Right atrium auricular region (tissue), 2 donors: Measurements from ENCODE around the gene UBE2G2. TPM values are rescaled to one million over a fixed set of nuclear protein-coding genes. Genes with fewer than 3 reads are reported as not detected.
A peak's percentile ranks its signal among the peaks of the same experiment; 100 is the strongest.

Source experiments
- DNase-seq: peaks from one replicate; pipeline ENCODE4 v3.0.0-alpha.2; 2019; ENCODE audit warnings: low spot score
- H3K27ac ChIP-seq, 2 donors: fragments of 200-600 bp; sonication (generic); 1 replicate in 1 of 2; 2 replicates in 1 of 2; pipeline ENCODE4 v1.5.1; 2016 to 2019
- H3K27me3 ChIP-seq, 2 donors: fragments of 200-600 bp; sonication (generic); one replicate each; pipeline versions ENCODE4 v1.5.1 to v1.6.0; 2017 to 2019
- H3K36me3 ChIP-seq: fragments of 200-600 bp; sonication (generic); one replicate; pipeline ENCODE4 v1.5.1; 2016
- H3K4me1 ChIP-seq, 2 donors: fragments of 200-600 bp; sonication (generic); one replicate each; pipeline versions ENCODE4 v1.5.1 to v1.6.0; 2017 to 2019
- H3K4me3 ChIP-seq, 2 donors: fragments of 200-600 bp; sonication (generic); 1 replicate in 1 of 2; 2 replicates in 1 of 2; pipeline ENCODE4 v1.5.1; 2017 to 2019; ENCODE audit warnings: mild to moderate bottlenecking in 1 of 2, moderate library complexity in 1 of 2
- H3K9me3 ChIP-seq, 2 donors: fragments of 200-600 bp; sonication (generic); one replicate each; pipeline ENCODE4 v1.5.1; 2019
- CTCF ChIP-seq, 2 donors: fragments of 200-600 bp; sonication (generic); IDR thresholded peaks; one replicate each; pipeline ENCODE4 v1.5.1; 2019; ENCODE audit warnings: antibody characterized with exemption in 2 of 2
- total RNA-seq, 2 donors: library from RNA; depleted of rRNA; stranded (reverse); fragments of >200 nt; gene quantifications; one replicate each; pipeline ENCODE4 v1.1.0, GENCODE V29; 2016

Gene UBE2G2
- total RNA-seq, 2 donors from 2014 or later: 47.5 to 52.5 TPM

GRCh38 chr21:44780137-44780502 is 21.5 kb downstream of the UBE2G2 start:
- peaks cover 0 to 25% of the 10 kb centered on the region in 2 donors for H3K4me1 ChIP-seq
- no peaks in the 10 kb centered on the region for H3K27me3 ChIP-seq
- H3K9me3 ChIP-seq: no peaks in the 10 kb centered on the region
- H3K36me3 ChIP-seq: peaks cover 19% of the 10 kb centered on the region
- no peak overlapping the region for H3K4me3 ChIP-seq
- H3K27ac ChIP-seq: no peak overlapping the region
- TF ChIP-seq CTCF (IDR thresholded peaks at IDR 0.05): no peak
- DNase-seq: no peak

GRCh38 chr21:44779417-44780136 is 22.0 kb downstream of the UBE2G2 start:
- Histone ChIP-seq H3K9me3 (no peaks in the 10 kb centered on the region), H3K4me1 (peaks cover 0 to 25% of the 10 kb centered on the region in 2 donors), H3K36me3 (peaks cover 24% of the 10 kb centered on the region), H3K4me3 (no peak overlapping the region), H3K27me3 (no peaks in the 10 kb centered on the region), H3K27ac (no peak overlapping the region)
- DNase-seq: peak; percentile 44
- TF ChIP-seq CTCF (IDR thresholded peaks at IDR 0.05): no peak

GRCh38 chr21:44778983-44779382 is 22.6 kb downstream of the UBE2G2 start:
- Histone ChIP-seq H3K36me3 (peaks cover 27% of the 10 kb centered on the region), H3K9me3 (no peaks in the 10 kb centered on the region)
- TF ChIP-seq CTCF (IDR thresholded peaks at IDR 0.05): no peak

GRCh38 chr21:44778499-44778911 is 23.1 kb downstream of the UBE2G2 start:
- no peak for DNase-seq
- H3K27ac ChIP-seq: no peak overlapping the region
- peaks cover 0 to 25% of the 10 kb centered on the region in 2 donors for H3K4me1 ChIP-seq
- H3K27me3 ChIP-seq: no peaks in the 10 kb centered on the region
- H3K4me3 ChIP-seq: no peak overlapping the region
- peaks cover 29% of the 10 kb centered on the region for H3K36me3 ChIP-seq
- no peak for TF ChIP-seq CTCF (IDR thresholded peaks at IDR 0.05)
- no peaks in the 10 kb centered on the region for H3K9me3 ChIP-seq

More at GRCh38 chr21:44778983-44779382, 22.6 kb downstream of the UBE2G2 start:
- peak; percentile 21 for DNase-seq
- H3K4me3 ChIP-seq: no peak overlapping the region
- peaks cover 0 to 25% of the 10 kb centered on the region in 2 donors for H3K4me1 ChIP-seq
- no peak overlapping the region for H3K27ac ChIP-seq
- no peaks in the 10 kb centered on the region for H3K27me3 ChIP-seq

GRCh38 chr21:44778094-44778493 is 23.5 kb downstream of the UBE2G2 start:
- Histone ChIP-seq H3K4me3 (no peak overlapping the region), H3K36me3 (peaks cover 33% of the 10 kb centered on the region)

More at GRCh38 chr21:44778094-44778493, 23.5 kb downstream of the UBE2G2 start:
- no peak overlapping the region for H3K27ac ChIP-seq
- peaks cover 0 to 25% of the 10 kb centered on the region in 2 donors for H3K4me1 ChIP-seq
- DNase-seq: no peak
- H3K9me3 ChIP-seq: no peaks in the 10 kb centered on the region
- no peaks in the 10 kb centered on the region for H3K27me3 ChIP-seq
- TF ChIP-seq CTCF (IDR thresholded peaks at IDR 0.05): no peak
